ENCODE data around the gene PITX1.

Gene PITX1

DNA sequence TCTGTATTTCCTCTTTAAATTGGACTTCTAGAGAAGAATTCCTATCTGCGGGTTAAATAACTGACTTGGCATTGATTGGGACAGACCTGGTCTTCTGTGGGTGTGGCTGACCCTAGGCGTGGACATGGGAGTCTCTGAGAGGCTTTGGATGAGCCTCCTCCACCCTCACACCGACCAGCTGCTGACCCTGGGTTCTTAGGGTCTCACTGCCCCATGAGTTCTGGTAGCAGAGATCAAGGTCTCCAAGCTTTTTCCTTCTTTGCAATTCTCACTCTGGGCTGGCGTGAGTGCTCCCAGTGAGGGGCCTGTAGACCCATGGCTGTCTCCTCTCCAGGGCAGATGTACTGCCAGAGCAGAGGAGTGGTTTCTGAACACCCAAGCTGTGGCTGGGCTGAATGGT is 41.6 kb upstream of the PITX1 start:
- Histone ChIP-seq H3K4me1 (ENCODE audit: low read length) (peaks cover 10% of the 10 kb centered on the region), H3K79me2 (ENCODE audit: low read length) (no peaks in the 10 kb centered on the region), H3F3A (ENCODE audit: insufficient read depth, low read length) (peaks cover 5% of the 10 kb centered on the region; the same call in 1 of the 2 replicates), H3K27ac (ENCODE audit: low read length) (no peak overlapping the region), H3K9ac (ENCODE audit: low read length) (no peak overlapping the region), H3K4me3 (ENCODE audit: low read length) (no peak overlapping the region), H3K9me3 (replicated peaks; ENCODE audit: insufficient read depth, low read length) (no peaks in the 10 kb centered on the region), H2AFZ (ENCODE audit: low read length) (no peak overlapping the region), H4K20me1 (ENCODE audit: insufficient read depth, low read length) (no peaks in the 10 kb centered on the region), H3K9me2 (replicated peaks; ENCODE audit: insufficient read depth, low read length) (no peaks in the 10 kb centered on the region), H3K36me3 (replicated peaks; ENCODE audit: insufficient read depth, low read length) (no peaks in the 10 kb centered on the region), H3K4me2 (ENCODE audit: low read depth, low read length) (no peak overlapping the region), H3K27me3 (replicated peaks; ENCODE audit: insufficient read depth, low read length) (no peaks in the 10 kb centered on the region)
- TF ChIP-seq, protein P1, sequence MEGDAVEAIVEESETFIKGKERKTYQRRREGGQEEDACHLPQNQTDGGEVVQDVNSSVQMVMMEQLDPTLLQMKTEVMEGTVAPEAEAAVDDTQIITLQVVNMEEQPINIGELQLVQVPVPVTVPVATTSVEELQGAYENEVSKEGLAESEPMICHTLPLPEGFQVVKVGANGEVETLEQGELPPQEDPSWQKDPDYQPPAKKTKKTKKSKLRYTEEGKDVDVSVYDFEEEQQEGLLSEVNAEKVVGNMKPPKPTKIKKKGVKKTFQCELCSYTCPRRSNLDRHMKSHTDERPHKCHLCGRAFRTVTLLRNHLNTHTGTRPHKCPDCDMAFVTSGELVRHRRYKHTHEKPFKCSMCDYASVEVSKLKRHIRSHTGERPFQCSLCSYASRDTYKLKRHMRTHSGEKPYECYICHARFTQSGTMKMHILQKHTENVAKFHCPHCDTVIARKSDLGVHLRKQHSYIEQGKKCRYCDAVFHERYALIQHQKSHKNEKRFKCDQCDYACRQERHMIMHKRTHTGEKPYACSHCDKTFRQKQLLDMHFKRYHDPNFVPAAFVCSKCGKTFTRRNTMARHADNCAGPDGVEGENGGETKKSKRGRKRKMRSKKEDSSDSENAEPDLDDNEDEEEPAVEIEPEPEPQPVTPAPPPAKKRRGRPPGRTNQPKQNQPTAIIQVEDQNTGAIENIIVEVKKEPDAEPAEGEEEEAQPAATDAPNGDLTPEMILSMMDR (IDR thresholded peaks at IDR 0.05; ENCODE audit: low read length), result no peak
- TF ChIP-seq EZH2 (optimal IDR thresholded peaks at IDR 0.05; ENCODE audit: low read depth, low read length), result no peak
- TF ChIP-seq EZH2phosphoT487 (IDR thresholded peaks at IDR 0.05; ENCODE audit: low read length), result no peak
- no peak for DNase-seq

GRCh38 chr5:135073761-135074345 is 39.8 kb upstream of the PITX1 start:
- DNase-seq, result no peak
- Histone ChIP-seq H3K36me3 (replicated peaks; ENCODE audit: insufficient read depth, low read length) (no peaks in the 10 kb centered on the region), H2AFZ (ENCODE audit: low read length) (no peak overlapping the region)

GRCh38 chr5:135072387-135073281 is 38.6 kb upstream of the PITX1 start:
- Histone ChIP-seq H3K79me2 (ENCODE audit: low read length) (no peaks in the 10 kb centered on the region), H3K27me3 (replicated peaks; ENCODE audit: insufficient read depth, low read length) (no peaks in the 10 kb centered on the region), H3K4me1 (ENCODE audit: low read length) (peaks cover 10% of the 10 kb centered on the region), H4K20me1 (ENCODE audit: insufficient read depth, low read length) (no peaks in the 10 kb centered on the region), H3K9me3 (replicated peaks; ENCODE audit: insufficient read depth, low read length) (no peaks in the 10 kb centered on the region), H3K9ac (ENCODE audit: low read length) (0 out of 2 replicates have a peak overlapping the region, but pooled peaks have one; percentile 20), H3K4me3 (ENCODE audit: low read length) (no peak overlapping the region), H3K4me2 (ENCODE audit: low read depth, low read length) (peak overlapping the region; percentile 56), H3K9me2 (replicated peaks; ENCODE audit: insufficient read depth, low read length) (no peaks in the 10 kb centered on the region), H3K36me3 (replicated peaks; ENCODE audit: insufficient read depth, low read length) (no peaks in the 10 kb centered on the region), H2AFZ (ENCODE audit: low read length) (peak overlapping the region; percentile 41), H3F3A (ENCODE audit: insufficient read depth, low read length) (peaks cover 5% of the 10 kb centered on the region; the same call in 1 of the 2 replicates), H3K27ac (ENCODE audit: low read length) (peak overlapping the region; percentile 65; the same call in 1 of the 2 replicates)
- TF ChIP-seq EZH2 (optimal IDR thresholded peaks at IDR 0.05; ENCODE audit: low read depth, low read length) (no peak), EZH2phosphoT487 (IDR thresholded peaks at IDR 0.05; ENCODE audit: low read length) (no peak)
- TF ChIP-seq, protein P1 (IDR thresholded peaks at IDR 0.05; ENCODE audit: low read length), result no peak
- peak; percentile 87 for DNase-seq

More at GRCh38 chr5:135073761-135074345, 39.8 kb upstream of the PITX1 start:
- peaks cover 5% of the 10 kb centered on the region; the same call in 1 of the 2 replicates for H3F3A ChIP-seq (ENCODE audit: insufficient read depth, low read length)
- H3K9me2 ChIP-seq (replicated peaks; ENCODE audit: insufficient read depth, low read length), result no peaks in the 10 kb centered on the region
- H3K4me3 ChIP-seq (ENCODE audit: low read length), result no peak overlapping the region
- H3K9ac ChIP-seq (ENCODE audit: low read length), result no peak overlapping the region
- H4K20me1 ChIP-seq (ENCODE audit: insufficient read depth, low read length), result no peaks in the 10 kb centered on the region
- H3K4me1 ChIP-seq (ENCODE audit: low read length), result peaks cover 10% of the 10 kb centered on the region
- H3K27ac ChIP-seq (ENCODE audit: low read length), result no peak overlapping the region
- no peaks in the 10 kb centered on the region for H3K9me3 ChIP-seq (replicated peaks; ENCODE audit: insufficient read depth, low read length)
- no peaks in the 10 kb centered on the region for H3K79me2 ChIP-seq (ENCODE audit: low read length)
- no peak overlapping the region for H3K4me2 ChIP-seq (ENCODE audit: low read depth, low read length)
- TF ChIP-seq EZH2 (optimal IDR thresholded peaks at IDR 0.05; ENCODE audit: low read depth, low read length), result no peak
- TF ChIP-seq EZH2phosphoT487 (IDR thresholded peaks at IDR 0.05; ENCODE audit: low read length), result no peak
- TF ChIP-seq, protein P1 (IDR thresholded peaks at IDR 0.05; ENCODE audit: low read length), result no peak
- H3K27me3 ChIP-seq (replicated peaks; ENCODE audit: insufficient read depth, low read length), result no peaks in the 10 kb centered on the region

Data from MM.1S (cell line).